Measurements from ENCODE around the gene TTYH1.

TTYH1 gene

GRCh38 chr19:54424660-54425381, 9.6 kb downstream of the TTYH1 start:
- no peak for DNase-seq

- no peak for DNase-seq
Measured at GRCh38 chr19:54425382-54425723, 10.1 kb downstream of the TTYH1 start.

- no peak for DNase-seq
Measured at GRCh38 chr19:54426291-54426931, 11.1 kb downstream of the TTYH1 start.

GRCh38 chr19:54427586-54427985, 12.3 kb downstream of the TTYH1 start:
- no peak for DNase-seq

GRCh38 chr19:54428323-54429175, 13.3 kb downstream of the TTYH1 start:
- no peak for DNase-seq

GRCh38 chr19:54429176-54429495, 13.9 kb downstream of the TTYH1 start:
- DNase-seq: no peak

GRCh38 chr19:54429545-54430227, 14.4 kb downstream of the TTYH1 start:
- DNase-seq: no peak

GRCh38 chr19:54430306-54431254, 15.3 kb downstream of the TTYH1 start:
- no peak for DNase-seq

GRCh38 chr19:54431255-54431838, 16.1 kb downstream of the TTYH1 start:
- DNase-seq: no peak

GRCh38 chr19:54432144-54432738, 17.0 kb downstream of the TTYH1 start:
- DNase-seq: no peak

- DNase-seq: no peak
Measured at GRCh38 chr19:54433697-54434096, 18.4 kb downstream of the TTYH1 start.

- DNase-seq: no peak
Measured at GRCh38 chr19:54434112-54434872, 19.0 kb downstream of the TTYH1 start.

- DNase-seq: no peak
Measured at GRCh38 chr19:54434873-54435214, 19.6 kb downstream of the TTYH1 start.

GRCh38 chr19:54435551-54436016, 20.3 kb downstream of the TTYH1 start:
- DNase-seq: no peak

GRCh38 chr19:54436031-54436523, 20.8 kb downstream of the TTYH1 start:
- no peak for DNase-seq

- no peak for DNase-seq
Measured at GRCh38 chr19:54436628-54437252, 21.5 kb downstream of the TTYH1 start.

GRCh38 chr19:54439174-54439851, 24.0 kb downstream of the TTYH1 start:
- no peak for DNase-seq

- DNase-seq: no peak
Measured at GRCh38 chr19:54440641-54441040, 25.4 kb downstream of the TTYH1 start.

- no peak for DNase-seq
Measured at GRCh38 chr19:54444737-54445136, 29.5 kb downstream of the TTYH1 start.
